K562 (cell line): Measurements from ENCODE around the gene ABCC1.

ENCODE experiments used
- ARID4B ChIP-seq: sonication (generic); formaldehyde crosslinking; IDR thresholded peaks from 2 replicates; pipeline ENCODE4 v1.8.0; 2022; ENCODE audit warnings: mild to moderate bottlenecking, missing genetic modification reagents
- MCM7 ChIP-seq, 2 experiments: fragments of 450-650 bp; IDR thresholded peaks; 2 replicates each; pipeline ENCODE4 v1.6.1; 2016 to 2018
- POLR2A ChIP-seq: fragments of 450-650 bp; conservative IDR thresholded peaks from 2 replicates; pipeline ENCODE4 v1.6.1; 2016
- PURB ChIP-seq: sonication (generic); formaldehyde crosslinking; IDR thresholded peaks from 2 replicates; pipeline ENCODE4 v1.9.0; 2021; ENCODE audit warnings: low read depth, mild to moderate bottlenecking, missing genetic modification reagents
- RBM15 ChIP-seq: fragments of 200-400 bp; formaldehyde crosslinking; IDR thresholded peaks from 2 replicates; pipeline ENCODE4 v1.6.1; 2018; ENCODE audit warnings: mild to moderate bottlenecking, low read length, moderate library complexity; ENCODE audit not compliant: insufficient read depth
- SREBF2 ChIP-seq: sonication (generic); formaldehyde crosslinking; IDR thresholded peaks from 2 replicates; pipeline ENCODE4 v1.4.0; 2020; ENCODE audit warnings: mild to moderate bottlenecking, missing genetic modification reagents
- TARDBP ChIP-seq: fragments of 450-650 bp; IDR thresholded peaks from 2 replicates; pipeline ENCODE4 v1.6.1; 2016
- TSHZ1 ChIP-seq: fragments of 250-450 bp; sonication (Bioruptor Pico); IDR thresholded peaks from 2 replicates; pipeline ENCODE4 v1.4.0; 2020; ENCODE audit warnings: mild to moderate bottlenecking, moderate library complexity
- TF ChIP-seq, protein P1 (sequence below), 3 experiments: IDR thresholded peaks in 2 of 3; conservative IDR thresholded peaks in 1 of 3; 2 replicates each; pipeline ENCODE4 v1.5.1; 2011 to 2012; ENCODE audit warnings: low read length in 3 of 3, mild to moderate bottlenecking in 3 of 3, control low read depth in 2 of 3, improper control_type of control experiment in 1 of 3, inconsistent platforms in 1 of 3, low read depth in 1 of 3, mixed read lengths in 1 of 3, moderate library complexity in 1 of 3; ENCODE audit not compliant: insufficient read depth in 2 of 3
- TF ChIP-seq, protein P2 (sequence below), 3 experiments: fragments of 200-800 bp in 1 of 3; fragments of 250-450 bp in 1 of 3; fragments of 450-650 bp in 1 of 3; sonication (Bioruptor Pico) in 1 of 3; sonication (Bioruptor generic) in 1 of 3; formaldehyde crosslinking in 1 of 3; IDR thresholded peaks; 2 replicates each; pipeline versions ENCODE4 v1.6.1 to v1.8.0; 2016 to 2022; ENCODE audit warnings: mild to moderate bottlenecking in 2 of 3, missing genetic modification characterization in 2 of 3, missing compliant biosample characterization in 1 of 3, moderate library complexity in 1 of 3
- TF ChIP-seq, protein P3 (sequence below), 2 experiments: fragments of 450-650 bp; conservative IDR thresholded peaks; 2 replicates each; pipeline ENCODE4 v1.6.1; 2017; ENCODE audit warnings: mild to moderate bottlenecking in 2 of 2, moderate library complexity in 2 of 2

DNA sequence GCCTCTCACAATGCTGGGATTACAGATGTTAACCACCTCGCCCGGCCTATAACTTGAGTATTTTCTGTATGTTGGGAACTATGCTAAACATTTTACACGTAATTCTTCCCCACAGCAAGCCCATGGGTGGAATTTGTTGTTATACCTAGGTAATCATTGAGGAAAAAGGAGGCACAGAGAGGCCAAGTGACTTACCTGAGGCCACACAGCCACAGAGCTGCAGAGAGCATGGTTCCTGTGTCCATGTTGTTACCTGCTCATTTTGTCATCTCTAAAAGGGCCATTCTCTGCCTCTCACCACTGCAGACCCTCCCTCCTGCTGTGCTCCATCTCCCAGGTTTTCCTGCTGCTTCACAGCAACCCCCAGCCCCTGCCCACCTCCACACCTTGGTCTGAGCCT is 135.5 kb downstream of the ABCC1 start:
- no peak for TF ChIP-seq RBM15
- TF ChIP-seq, protein P1, sequence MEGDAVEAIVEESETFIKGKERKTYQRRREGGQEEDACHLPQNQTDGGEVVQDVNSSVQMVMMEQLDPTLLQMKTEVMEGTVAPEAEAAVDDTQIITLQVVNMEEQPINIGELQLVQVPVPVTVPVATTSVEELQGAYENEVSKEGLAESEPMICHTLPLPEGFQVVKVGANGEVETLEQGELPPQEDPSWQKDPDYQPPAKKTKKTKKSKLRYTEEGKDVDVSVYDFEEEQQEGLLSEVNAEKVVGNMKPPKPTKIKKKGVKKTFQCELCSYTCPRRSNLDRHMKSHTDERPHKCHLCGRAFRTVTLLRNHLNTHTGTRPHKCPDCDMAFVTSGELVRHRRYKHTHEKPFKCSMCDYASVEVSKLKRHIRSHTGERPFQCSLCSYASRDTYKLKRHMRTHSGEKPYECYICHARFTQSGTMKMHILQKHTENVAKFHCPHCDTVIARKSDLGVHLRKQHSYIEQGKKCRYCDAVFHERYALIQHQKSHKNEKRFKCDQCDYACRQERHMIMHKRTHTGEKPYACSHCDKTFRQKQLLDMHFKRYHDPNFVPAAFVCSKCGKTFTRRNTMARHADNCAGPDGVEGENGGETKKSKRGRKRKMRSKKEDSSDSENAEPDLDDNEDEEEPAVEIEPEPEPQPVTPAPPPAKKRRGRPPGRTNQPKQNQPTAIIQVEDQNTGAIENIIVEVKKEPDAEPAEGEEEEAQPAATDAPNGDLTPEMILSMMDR (IDR thresholded peaks at IDR 0.05 in 2 of 3, conservative IDR thresholded peaks at IDR 0.05 in 1 of 3; ENCODE audit: insufficient read depth in 2 of 3, low read depth in 1 of 3, low read length in 3 of 3) = no peak
- no peak for TF ChIP-seq PURB (CRISPR knock-in tag)
- TF ChIP-seq, protein P2, sequence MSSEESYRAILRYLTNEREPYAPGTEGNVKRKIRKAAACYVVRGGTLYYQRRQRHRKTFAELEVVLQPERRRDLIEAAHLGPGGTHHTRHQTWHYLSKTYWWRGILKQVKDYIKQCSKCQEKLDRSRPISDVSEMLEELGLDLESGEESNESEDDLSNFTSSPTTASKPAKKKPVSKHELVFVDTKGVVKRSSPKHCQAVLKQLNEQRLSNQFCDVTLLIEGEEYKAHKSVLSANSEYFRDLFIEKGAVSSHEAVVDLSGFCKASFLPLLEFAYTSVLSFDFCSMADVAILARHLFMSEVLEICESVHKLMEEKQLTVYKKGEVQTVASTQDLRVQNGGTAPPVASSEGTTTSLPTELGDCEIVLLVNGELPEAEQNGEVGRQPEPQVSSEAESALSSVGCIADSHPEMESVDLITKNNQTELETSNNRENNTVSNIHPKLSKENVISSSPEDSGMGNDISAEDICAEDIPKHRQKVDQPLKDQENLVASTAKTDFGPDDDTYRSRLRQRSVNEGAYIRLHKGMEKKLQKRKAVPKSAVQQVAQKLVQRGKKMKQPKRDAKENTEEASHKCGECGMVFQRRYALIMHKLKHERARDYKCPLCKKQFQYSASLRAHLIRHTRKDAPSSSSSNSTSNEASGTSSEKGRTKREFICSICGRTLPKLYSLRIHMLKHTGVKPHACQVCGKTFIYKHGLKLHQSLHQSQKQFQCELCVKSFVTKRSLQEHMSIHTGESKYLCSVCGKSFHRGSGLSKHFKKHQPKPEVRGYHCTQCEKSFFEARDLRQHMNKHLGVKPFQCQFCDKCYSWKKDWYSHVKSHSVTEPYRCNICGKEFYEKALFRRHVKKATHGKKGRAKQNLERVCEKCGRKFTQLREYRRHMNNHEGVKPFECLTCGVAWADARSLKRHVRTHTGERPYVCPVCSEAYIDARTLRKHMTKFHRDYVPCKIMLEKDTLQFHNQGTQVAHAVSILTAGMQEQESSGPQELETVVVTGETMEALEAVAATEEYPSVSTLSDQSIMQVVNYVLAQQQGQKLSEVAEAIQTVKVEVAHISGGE (CRISPR knock-in tag; IDR thresholded peaks at IDR 0.05) = no peak
- no peak for TF ChIP-seq TSHZ1 (CRISPR knock-in tag)
- TF ChIP-seq MCM7 (IDR thresholded peaks at IDR 0.05) = no peak
- no peak for TF ChIP-seq ARID4B
- TF ChIP-seq POLR2A = no peak
- TF ChIP-seq, protein P3, sequence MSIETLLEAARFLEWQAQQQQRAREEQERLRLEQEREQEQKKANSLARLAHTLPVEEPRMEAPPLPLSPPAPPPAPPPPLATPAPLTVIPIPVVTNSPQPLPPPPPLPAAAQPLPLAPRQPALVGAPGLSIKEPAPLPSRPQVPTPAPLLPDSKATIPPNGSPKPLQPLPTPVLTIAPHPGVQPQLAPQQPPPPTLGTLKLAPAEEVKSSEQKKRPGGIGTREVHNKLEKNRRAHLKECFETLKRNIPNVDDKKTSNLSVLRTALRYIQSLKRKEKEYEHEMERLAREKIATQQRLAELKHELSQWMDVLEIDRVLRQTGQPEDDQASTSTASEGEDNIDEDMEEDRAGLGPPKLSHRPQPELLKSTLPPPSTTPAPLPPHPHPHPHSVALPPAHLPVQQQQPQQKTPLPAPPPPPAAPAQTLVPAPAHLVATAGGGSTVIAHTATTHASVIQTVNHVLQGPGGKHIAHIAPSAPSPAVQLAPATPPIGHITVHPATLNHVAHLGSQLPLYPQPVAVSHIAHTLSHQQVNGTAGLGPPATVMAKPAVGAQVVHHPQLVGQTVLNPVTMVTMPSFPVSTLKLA (conservative IDR thresholded peaks at IDR 0.05) = no peak
- TF ChIP-seq TARDBP = no peak
- no peak for TF ChIP-seq SREBF2 (CRISPR knock-in tag)
